Astrocyte (in vitro differentiated cells and primary cell): Measurements from ENCODE around the gene ARMH1.

Experiments
- CTCF ChIP-seq: IDR thresholded peaks from 2 replicates; pipeline ENCODE4 v1.5.1; 2011; ENCODE audit warnings: low read depth, mild to moderate bottlenecking, inconsistent platforms, low read length, moderate library complexity; ENCODE audit not compliant: insufficient read depth
- EZH2 ChIP-seq: IDR thresholded peaks from 2 replicates; pipeline ENCODE4 v1.6.1; 2012; ENCODE audit warnings: mild to moderate bottlenecking, low read length, inconsistent platforms; ENCODE audit not compliant: insufficient read depth

- TF ChIP-seq EZH2 (no peak), CTCF (no peak)
These were observed 19.8 kb upstream of the ARMH1 start for GRCh38 chr1:44654621-44655187.
